SK-N-SH (cell line): ENCODE measurements around the gene CACNA2D1. TPM values are rescaled to one million over a fixed set of nuclear protein-coding genes. Genes with fewer than 3 reads are reported as not detected.

ENCODE experiments used
- CTCF ChIA-PET: fragments of 300-600, 350-600 bp; formaldehyde crosslinking; extraction: SDS; loops from one replicate; lab custom pipeline; 2021; lab: Yijun Ruan, JAX
- POLR2A ChIA-PET: fragments of 350-600 bp; sonication (Branson Sonifier 250); formaldehyde crosslinking; extraction: SDS; loops from one replicate; lab custom pipeline; 2020; ENCODE audit warnings: antibody characterized with exemption, inconsistent platforms; lab: Yijun Ruan, JAX
- DNase-seq: peaks from one replicate; pipeline ENCODE4 v3.0.0; 2012
- H2AFZ ChIP-seq: fragments of 200-600 bp; sonication (generic); 2 replicates; pipeline ENCODE4 v1.8.1; 2016; ENCODE audit warnings: antibody characterized with exemption, mild to moderate bottlenecking, low read depth
- H3F3A ChIP-seq: fragments of 200-600 bp; sonication (generic); replicated peaks from 2 replicates; pipeline ENCODE3; 2016; ENCODE audit warnings: antibody characterized with exemption, mild to moderate bottlenecking; ENCODE audit not compliant: insufficient read depth
- H3K27ac ChIP-seq, 2 experiments: fragments of 200-500 bp in 1 of 2; fragments of 200-600 bp in 1 of 2; sonication (Bioruptor generic) in 1 of 2; sonication (generic), shearing (Covaris generic) in 1 of 2; 2 replicates each; pipeline versions ENCODE4 v1.5.1 to v1.6.1; 2014 to 2016; ENCODE audit warnings: low read depth in 2 of 2, inconsistent platforms in 1 of 2, low read length in 1 of 2, mild to moderate bottlenecking in 1 of 2, mixed read lengths in 1 of 2
- H3K27me3 ChIP-seq: fragments of 200-600 bp; sonication (generic), shearing (Covaris generic); 2 replicates; pipeline ENCODE4 v1.6.1; 2016; ENCODE audit warnings: mixed run types; ENCODE audit not compliant: insufficient read depth
- H3K36me3 ChIP-seq, 2 experiments: fragments of 200-500 bp in 1 of 2; fragments of 200-600 bp in 1 of 2; sonication (Bioruptor generic) in 1 of 2; sonication (generic) in 1 of 2; replicated peaks in 1 of 2; 2 replicates each; pipeline versions ENCODE3 to v1.5.1; 2014 to 2016; ENCODE audit warnings: low read length in 1 of 2, mild to moderate bottlenecking in 1 of 2; ENCODE audit not compliant: insufficient read depth in 2 of 2, control insufficient read depth in 1 of 2
- H3K4me1 ChIP-seq, 2 experiments: fragments of 200-500 bp in 1 of 2; fragments of 200-600 bp in 1 of 2; sonication (Bioruptor generic) in 1 of 2; sonication (generic), shearing (Covaris generic) in 1 of 2; 2 replicates each; pipeline versions ENCODE4 v1.5.1 to v1.6.1; 2014 to 2016; ENCODE audit warnings: low read depth in 1 of 2, low read length in 1 of 2, mixed run types in 1 of 2; ENCODE audit not compliant: insufficient read depth in 2 of 2, control insufficient read depth in 1 of 2
- H3K4me2 ChIP-seq: fragments of 200-600 bp; sonication (generic), shearing (Covaris generic); 2 replicates; pipeline ENCODE4 v1.6.1; 2017; ENCODE audit warnings: mixed run types
- H3K4me3 ChIP-seq, 2 experiments: fragments of 200-500 bp in 1 of 2; fragments of 200-600 bp in 1 of 2; sonication (Bioruptor generic) in 1 of 2; sonication (generic), shearing (Covaris generic) in 1 of 2; 2 replicates each; pipeline versions ENCODE4 v1.5.1 to v1.8.1; 2014 to 2016; ENCODE audit warnings: low read depth in 2 of 2, inconsistent platforms in 1 of 2, low read length in 1 of 2, mild to moderate bottlenecking in 1 of 2, mixed read lengths in 1 of 2, moderate library complexity in 1 of 2
- H3K79me2 ChIP-seq: fragments of 200-600 bp; sonication (generic); 2 replicates; pipeline ENCODE4 v1.8.1; 2017; ENCODE audit warnings: mild to moderate bottlenecking; ENCODE audit not compliant: insufficient read depth
- H3K9ac ChIP-seq: fragments of 200-600 bp; sonication (generic); 2 replicates; pipeline ENCODE4 v1.6.1; 2017; ENCODE audit warnings: mixed run types
- H3K9me2 ChIP-seq: fragments of 200-600 bp; sonication (generic); 2 replicates; pipeline ENCODE4 v1.6.1; 2017; ENCODE audit warnings: mixed run types
- H3K9me3 ChIP-seq: fragments of 200-600 bp; sonication (generic); 2 replicates; pipeline ENCODE4 v1.6.1; 2017; ENCODE audit warnings: mixed run types, mild to moderate bottlenecking, moderate library complexity
- H4K20me1 ChIP-seq: fragments of 200-600 bp; sonication (generic); 2 replicates; pipeline ENCODE4 v1.6.1; 2017; ENCODE audit warnings: mild to moderate bottlenecking, mixed run types; ENCODE audit not compliant: insufficient read depth
- FOXJ3 ChIP-seq: sonication (generic); formaldehyde crosslinking; IDR thresholded peaks from 2 replicates; pipeline ENCODE4 v1.5.1; 2020; ENCODE audit warnings: mild to moderate bottlenecking, missing genetic modification reagents
- GATA2 ChIP-seq: sonication (generic); formaldehyde crosslinking; IDR thresholded peaks from 2 replicates; pipeline ENCODE4 v1.5.0; 2020; ENCODE audit warnings: mild to moderate bottlenecking, missing genetic modification reagents
- JUND ChIP-seq: IDR thresholded peaks from 2 replicates; pipeline ENCODE4 v1.4.0; 2012
- MEF2A ChIP-seq: IDR thresholded peaks from 2 replicates; pipeline ENCODE4 v1.4.0; 2012; ENCODE audit warnings: low read depth, borderline replicate concordance
- NRF1 ChIP-seq: IDR thresholded peaks from 2 replicates; pipeline ENCODE4 v1.6.1; 2012; ENCODE audit warnings: low read depth, mild to moderate bottlenecking, low read length
- RAD21 ChIP-seq: IDR thresholded peaks from 2 replicates; pipeline ENCODE4 v1.6.1; 2012; ENCODE audit warnings: mild to moderate bottlenecking, low read length
- RCOR1 ChIP-seq: fragments of 150-350 bp; IDR thresholded peaks from 2 replicates; pipeline ENCODE4 v1.6.1; 2017; ENCODE audit warnings: antibody characterized with exemption, low read length
- YY1 ChIP-seq: IDR thresholded peaks from 2 replicates; pipeline ENCODE4 v1.4.0; 2012; ENCODE audit warnings: low read depth, mild to moderate bottlenecking
- WGBS: methylation state at CpG from one replicate; pipeline ENCODE4 v1.1.6; 2017; ENCODE audit warnings: low lambda C conversion rate; 5-methylcytosine and 5-hydroxymethylcytosine counted together
- polyA plus RNA-seq, 3 experiments: library from polyadenylated mRNA; depleted of rRNA; stranded (reverse); fragments of >200 nt; gene quantifications; 2 replicates each; pipeline ENCODE4 v1.2.3, GENCODE V29; 2012
- TF ChIP-seq, protein P1 (sequence below): IDR thresholded peaks from 2 replicates; pipeline ENCODE4 v1.4.0; 2012; ENCODE audit warnings: low read depth, borderline replicate concordance
- TF ChIP-seq, protein P2 (sequence below): fragments of 200-600 bp; sonication (generic); IDR thresholded peaks from 2 replicates; pipeline ENCODE4 v1.6.1; 2017; ENCODE audit warnings: antibody characterized with exemption, mild to moderate bottlenecking, moderate library complexity
- TF ChIP-seq, protein P3 (sequence below): fragments of 150-350 bp; IDR thresholded peaks from 2 replicates; pipeline ENCODE4 v1.6.1; 2016; ENCODE audit warnings: mild to moderate bottlenecking, low read depth, low read length
- TF ChIP-seq, protein P4 (sequence below): IDR thresholded peaks from 2 replicates; pipeline ENCODE4; 2012
- TF ChIP-seq, protein P5 (sequence below): fragments of 150-350 bp; IDR thresholded peaks from 2 replicates; pipeline ENCODE4 v1.6.1; 2017; ENCODE audit warnings: antibody characterized with exemption, low read length, low read depth, borderline replicate concordance
- TF ChIP-seq, protein P6 (sequence below): IDR thresholded peaks from 2 replicates; pipeline ENCODE4 v1.4.0; 2012; ENCODE audit warnings: low read depth

Gene CACNA2D1
- polyA plus RNA-seq, 1 of the 3 experiments (the other 2 are of a cell fraction) = 3.4 TPM

DNA sequence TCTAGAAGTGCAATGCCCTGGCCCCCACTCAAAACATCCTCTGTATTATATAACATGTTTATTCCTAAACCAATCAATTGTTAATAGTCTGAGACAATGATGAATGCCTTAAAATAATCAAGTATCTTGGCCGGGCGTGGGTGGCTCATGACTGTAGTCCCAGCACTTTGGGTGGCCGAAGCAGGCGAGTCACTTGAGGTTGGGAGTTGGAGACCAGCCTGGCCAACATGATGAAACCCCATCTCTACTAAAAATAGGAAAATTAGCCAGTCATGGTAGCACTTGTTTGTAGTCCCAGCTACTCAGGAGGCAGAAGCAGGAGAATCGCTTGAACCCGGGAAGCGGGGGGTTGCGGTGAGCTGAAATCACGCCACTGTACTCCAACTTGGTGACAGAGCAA lies 29.4 kb upstream of the CACNA2D1 start:
- CTCF ChIA-PET = no interaction called here
- H3K9me2 ChIP-seq = no peaks in the 10 kb centered on the region
- POLR2A ChIA-PET = no interaction called here

More for the DNA sequence above, 29.4 kb upstream of the CACNA2D1 start:
- no peak for DNase-seq
- 93% methylated on average over 9 of the region's 9 CpGs for WGBS
- Histone ChIP-seq H3K27me3 (no peaks in the 10 kb centered on the region), H3F3A (no peaks in the 10 kb centered on the region), H3K4me2 (no peak overlapping the region), H3K36me3 (no peaks in the 10 kb centered on the region), H4K20me1 (no peaks in the 10 kb centered on the region), H3K4me3 (no peak overlapping the region), H3K9ac (no peak overlapping the region), H2AFZ (no peak overlapping the region)
- TF ChIP-seq, protein P1, sequence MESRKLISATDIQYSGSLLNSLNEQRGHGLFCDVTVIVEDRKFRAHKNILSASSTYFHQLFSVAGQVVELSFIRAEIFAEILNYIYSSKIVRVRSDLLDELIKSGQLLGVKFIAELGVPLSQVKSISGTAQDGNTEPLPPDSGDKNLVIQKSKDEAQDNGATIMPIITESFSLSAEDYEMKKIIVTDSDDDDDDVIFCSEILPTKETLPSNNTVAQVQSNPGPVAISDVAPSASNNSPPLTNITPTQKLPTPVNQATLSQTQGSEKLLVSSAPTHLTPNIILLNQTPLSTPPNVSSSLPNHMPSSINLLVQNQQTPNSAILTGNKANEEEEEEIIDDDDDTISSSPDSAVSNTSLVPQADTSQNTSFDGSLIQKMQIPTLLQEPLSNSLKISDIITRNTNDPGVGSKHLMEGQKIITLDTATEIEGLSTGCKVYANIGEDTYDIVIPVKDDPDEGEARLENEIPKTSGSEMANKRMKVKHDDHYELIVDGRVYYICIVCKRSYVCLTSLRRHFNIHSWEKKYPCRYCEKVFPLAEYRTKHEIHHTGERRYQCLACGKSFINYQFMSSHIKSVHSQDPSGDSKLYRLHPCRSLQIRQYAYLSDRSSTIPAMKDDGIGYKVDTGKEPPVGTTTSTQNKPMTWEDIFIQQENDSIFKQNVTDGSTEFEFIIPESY = no peak
- TF ChIP-seq FOXJ3 (CRISPR knock-in tag) = no peak
- TF ChIP-seq NRF1 = no peak
- TF ChIP-seq, protein P2, sequence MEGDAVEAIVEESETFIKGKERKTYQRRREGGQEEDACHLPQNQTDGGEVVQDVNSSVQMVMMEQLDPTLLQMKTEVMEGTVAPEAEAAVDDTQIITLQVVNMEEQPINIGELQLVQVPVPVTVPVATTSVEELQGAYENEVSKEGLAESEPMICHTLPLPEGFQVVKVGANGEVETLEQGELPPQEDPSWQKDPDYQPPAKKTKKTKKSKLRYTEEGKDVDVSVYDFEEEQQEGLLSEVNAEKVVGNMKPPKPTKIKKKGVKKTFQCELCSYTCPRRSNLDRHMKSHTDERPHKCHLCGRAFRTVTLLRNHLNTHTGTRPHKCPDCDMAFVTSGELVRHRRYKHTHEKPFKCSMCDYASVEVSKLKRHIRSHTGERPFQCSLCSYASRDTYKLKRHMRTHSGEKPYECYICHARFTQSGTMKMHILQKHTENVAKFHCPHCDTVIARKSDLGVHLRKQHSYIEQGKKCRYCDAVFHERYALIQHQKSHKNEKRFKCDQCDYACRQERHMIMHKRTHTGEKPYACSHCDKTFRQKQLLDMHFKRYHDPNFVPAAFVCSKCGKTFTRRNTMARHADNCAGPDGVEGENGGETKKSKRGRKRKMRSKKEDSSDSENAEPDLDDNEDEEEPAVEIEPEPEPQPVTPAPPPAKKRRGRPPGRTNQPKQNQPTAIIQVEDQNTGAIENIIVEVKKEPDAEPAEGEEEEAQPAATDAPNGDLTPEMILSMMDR = no peak
- no peak for TF ChIP-seq YY1
- no peak for TF ChIP-seq RAD21
- TF ChIP-seq MEF2A = no peak
- TF ChIP-seq JUND = no peak
- TF ChIP-seq, protein P3, sequence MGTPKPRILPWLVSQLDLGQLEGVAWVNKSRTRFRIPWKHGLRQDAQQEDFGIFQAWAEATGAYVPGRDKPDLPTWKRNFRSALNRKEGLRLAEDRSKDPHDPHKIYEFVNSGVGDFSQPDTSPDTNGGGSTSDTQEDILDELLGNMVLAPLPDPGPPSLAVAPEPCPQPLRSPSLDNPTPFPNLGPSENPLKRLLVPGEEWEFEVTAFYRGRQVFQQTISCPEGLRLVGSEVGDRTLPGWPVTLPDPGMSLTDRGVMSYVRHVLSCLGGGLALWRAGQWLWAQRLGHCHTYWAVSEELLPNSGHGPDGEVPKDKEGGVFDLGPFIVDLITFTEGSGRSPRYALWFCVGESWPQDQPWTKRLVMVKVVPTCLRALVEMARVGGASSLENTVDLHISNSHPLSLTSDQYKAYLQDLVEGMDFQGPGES = no peak
- no peak for TF ChIP-seq RCOR1
- TF ChIP-seq, protein P4, sequence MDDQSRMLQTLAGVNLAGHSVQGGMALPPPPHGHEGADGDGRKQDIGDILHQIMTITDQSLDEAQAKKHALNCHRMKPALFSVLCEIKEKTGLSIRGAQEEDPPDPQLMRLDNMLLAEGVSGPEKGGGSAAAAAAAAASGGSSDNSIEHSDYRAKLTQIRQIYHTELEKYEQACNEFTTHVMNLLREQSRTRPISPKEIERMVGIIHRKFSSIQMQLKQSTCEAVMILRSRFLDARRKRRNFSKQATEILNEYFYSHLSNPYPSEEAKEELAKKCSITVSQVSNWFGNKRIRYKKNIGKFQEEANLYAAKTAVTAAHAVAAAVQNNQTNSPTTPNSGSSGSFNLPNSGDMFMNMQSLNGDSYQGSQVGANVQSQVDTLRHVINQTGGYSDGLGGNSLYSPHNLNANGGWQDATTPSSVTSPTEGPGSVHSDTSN = no peak
- no peak for TF ChIP-seq GATA2 (CRISPR knock-in tag)
- TF ChIP-seq, protein P5, sequence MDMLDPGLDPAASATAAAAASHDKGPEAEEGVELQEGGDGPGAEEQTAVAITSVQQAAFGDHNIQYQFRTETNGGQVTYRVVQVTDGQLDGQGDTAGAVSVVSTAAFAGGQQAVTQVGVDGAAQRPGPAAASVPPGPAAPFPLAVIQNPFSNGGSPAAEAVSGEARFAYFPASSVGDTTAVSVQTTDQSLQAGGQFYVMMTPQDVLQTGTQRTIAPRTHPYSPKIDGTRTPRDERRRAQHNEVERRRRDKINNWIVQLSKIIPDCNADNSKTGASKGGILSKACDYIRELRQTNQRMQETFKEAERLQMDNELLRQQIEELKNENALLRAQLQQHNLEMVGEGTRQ = no peak
- TF ChIP-seq, protein P6, sequence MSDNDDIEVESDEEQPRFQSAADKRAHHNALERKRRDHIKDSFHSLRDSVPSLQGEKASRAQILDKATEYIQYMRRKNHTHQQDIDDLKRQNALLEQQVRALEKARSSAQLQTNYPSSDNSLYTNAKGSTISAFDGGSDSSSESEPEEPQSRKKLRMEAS = no peak
- TF ChIP-seq, all 33 proteins: peak for 0
- Histone ChIP-seq H3K9me3 (no peaks in the 10 kb centered on the region), H3K4me1 (peaks cover 0 to 5% of the 10 kb centered on the region in 2 experiments; a peak in 2 of 4 replicates), H3K27ac (no peak overlapping the region), H3K79me2 (no peaks in the 10 kb centered on the region)
